Aorta (tissue), 5 donors: ENCODE results near the gene MORN1. TPM values are rescaled to one million over a fixed set of nuclear protein-coding genes. Genes with fewer than 3 reads are reported as not detected.

Source experiments
- ATAC-seq: fragments of 200-7000 bp; cut with Tn5 transposase; one replicate; pipeline ENCODE4 v1.9.1; 2022; ENCODE audit warnings: moderate library complexity; ENCODE audit not compliant: low FRiP score
- DNase-seq, 2 donors: peaks; one replicate each; pipeline ENCODE4 v3.0.0-alpha.2; 2020
- H3K27ac ChIP-seq, 2 donors: one replicate each; pipeline ENCODE4 v1.5.1; 2013; ENCODE audit warnings: low read length in 2 of 2, mild to moderate bottlenecking in 2 of 2, moderate library complexity in 2 of 2, control low read depth in 1 of 2, inconsistent platforms in 1 of 2, low read depth in 1 of 2
- H3K27me3 ChIP-seq, 2 donors: one replicate each; pipeline ENCODE4 v1.6.1; 2013; ENCODE audit warnings: control low read depth in 1 of 2, low read length in 1 of 2, mild to moderate bottlenecking in 1 of 2, moderate library complexity in 1 of 2; ENCODE audit not compliant: insufficient read depth in 2 of 2, control insufficient read depth in 1 of 2
- H3K36me3 ChIP-seq, 2 donors: one replicate each; pipeline ENCODE4 v1.6.1; 2013; ENCODE audit warnings: control low read depth in 1 of 2, low read length in 1 of 2, mild to moderate bottlenecking in 1 of 2; ENCODE audit not compliant: insufficient read depth in 2 of 2, control insufficient read depth in 1 of 2
- H3K4me1 ChIP-seq, 2 donors: one replicate each; pipeline ENCODE4 v1.6.1; 2013; ENCODE audit warnings: low read length in 2 of 2, control low read depth in 1 of 2, mild to moderate bottlenecking in 1 of 2, moderate library complexity in 1 of 2; ENCODE audit not compliant: insufficient read depth in 2 of 2, control insufficient read depth in 1 of 2
- H3K4me3 ChIP-seq, 2 donors: one replicate each; pipeline ENCODE4 v1.5.1; 2013; ENCODE audit warnings: low read length in 2 of 2, control low read depth in 1 of 2, mild to moderate bottlenecking in 1 of 2
- H3K9me3 ChIP-seq: one replicate; pipeline ENCODE4 v1.6.1; 2013; ENCODE audit warnings: mild to moderate bottlenecking, low read length; ENCODE audit not compliant: control insufficient read depth
- WGBS, 2 donors: extraction: QIAGEN DNeasy Blood & Tissue Kit; methylation state at CpG; one replicate each; pipeline ENCODE4 v1.1.7; 2013; 5-methylcytosine and 5-hydroxymethylcytosine counted together
- intact Hi-C, 2 donors: fragments of 100-400 bp; cut with DNase I; formaldehyde crosslinking; loops; one replicate each; pipeline versions ENCODE4 v1.14.2 to v1.15.0; 2022
- polyA plus RNA-seq, 2 donors: library from polyadenylated mRNA; stranded (reverse); fragments of 200-250 nt; gene quantifications; one replicate each; pipeline ENCODE4 v1.2.3, GENCODE V29; 2013
- total RNA-seq, 2 donors: library from RNA; stranded (reverse); fragmentation: NEBNext Ultra II Directional; extraction: Animal tissue kit (Norgen Biotek cat#: 25700); gene quantifications; one replicate each; pipeline ENCODE4 v1.2.1, GENCODE V29; 2021
- donor health status: healthy with polysubstance abuse.
- donor health status: Bipolar disorder and iron deficiency.
- donor health status: DM: no; HTN: no; CAD: no.
- donor health status: DM: no; HTN: no; CAD: no.
- donor health status: DM: yes; HTN: yes; CAD: no.

MORN1 gene
- total and polyA plus RNA-seq, 4 donors = 0.50 to 12.0 (median 6.9) TPM

DNA sequence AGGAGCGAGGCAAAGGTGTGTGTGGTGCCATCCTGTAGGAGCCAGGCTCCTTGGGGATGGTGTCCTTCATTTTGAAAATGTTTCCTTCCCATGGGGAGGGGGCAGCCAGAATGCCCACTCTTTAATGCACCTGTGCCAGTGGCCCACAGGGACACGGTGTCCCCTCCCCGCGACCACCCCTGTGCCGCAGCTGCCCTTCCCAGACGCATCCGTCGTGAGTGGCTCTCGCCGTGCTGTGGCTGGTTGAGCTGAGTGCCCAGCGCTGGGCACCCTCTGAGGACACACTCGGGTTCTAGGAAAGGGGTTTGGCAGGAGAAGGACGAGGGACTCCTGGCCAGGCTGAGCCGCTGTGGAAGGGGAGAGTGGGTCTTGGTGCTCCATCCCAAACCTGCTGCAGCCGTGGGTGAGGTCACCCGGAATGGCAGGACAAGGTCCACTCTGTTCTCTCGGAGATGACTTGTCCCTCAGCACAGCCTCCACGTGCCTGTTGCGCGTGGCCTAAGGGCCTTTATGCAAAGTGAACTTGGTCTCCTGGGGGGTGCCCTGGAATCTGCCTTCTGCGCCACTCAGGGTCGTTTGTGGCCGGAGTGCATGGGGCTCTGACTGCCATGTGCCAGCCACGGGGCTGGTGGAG, 88.9 kb downstream of the MORN1 start:
- H3K4me1 ChIP-seq = no peaks in the 10 kb centered on the region
- intact Hi-C loops = no loop called here
- H3K36me3 ChIP-seq = peaks cover 0 to 13% of the 10 kb centered on the region in 2 donors
- H3K27me3 ChIP-seq = no peaks in the 10 kb centered on the region
- H3K27ac ChIP-seq = no peak overlapping the region
- DNase-seq = no peak
- H3K9me3 ChIP-seq = no peaks in the 10 kb centered on the region
- ATAC-seq = no peak
- H3K4me3 ChIP-seq = no peak overlapping the region
- WGBS, 2 donors = 73 to 75% methylated on average over 24 of the region's 24 CpGs

DNA sequence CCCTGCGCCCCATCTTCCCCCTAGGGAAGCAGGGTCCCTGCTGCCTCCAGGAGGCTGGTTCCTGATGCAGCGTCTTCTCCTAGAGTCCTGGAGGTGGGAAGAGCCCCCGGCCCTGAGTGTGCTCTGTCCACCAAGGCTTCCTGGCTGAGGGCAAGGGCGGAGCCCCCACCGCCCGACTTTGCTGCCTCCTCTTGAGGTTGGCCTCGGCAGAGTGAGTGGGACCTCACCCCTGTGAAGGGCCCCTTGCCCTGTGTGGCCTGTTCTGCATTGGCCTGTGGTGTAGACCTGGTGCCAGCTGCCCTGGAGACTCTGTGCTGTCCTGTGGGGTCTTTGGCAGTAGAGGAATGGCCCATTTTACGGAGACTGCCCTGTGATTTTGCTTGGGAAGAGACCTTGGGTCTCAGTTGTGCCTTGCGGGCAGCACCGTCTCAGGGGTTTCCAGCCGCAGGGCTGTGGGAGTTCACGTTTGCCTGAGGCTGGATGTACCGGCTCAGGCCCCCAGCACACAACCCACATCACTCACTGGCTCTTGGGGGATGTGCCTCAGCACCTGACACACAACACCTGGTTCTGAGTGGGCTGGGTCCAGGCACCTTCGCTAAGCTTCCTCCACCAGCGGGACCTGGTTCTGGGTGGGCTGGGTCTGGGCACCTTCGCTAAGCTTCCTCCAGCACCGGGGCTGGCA, 89.6 kb downstream of the MORN1 start:
- no peak overlapping the region for H3K27ac ChIP-seq
- H3K4me1 ChIP-seq = no peaks in the 10 kb centered on the region
- no peaks in the 10 kb centered on the region for H3K27me3 ChIP-seq
- H3K4me3 ChIP-seq = no peak overlapping the region
- H3K36me3 ChIP-seq = peaks cover 0 to 10% of the 10 kb centered on the region in 2 donors
- 78 to 84% methylated on average over 15 to 17 of the region's 17 CpGs for WGBS, 2 donors
- no peaks in the 10 kb centered on the region for H3K9me3 ChIP-seq
- DNase-seq = no peak
- intact Hi-C loops = no loop called here
- ATAC-seq = no peak

DNA sequence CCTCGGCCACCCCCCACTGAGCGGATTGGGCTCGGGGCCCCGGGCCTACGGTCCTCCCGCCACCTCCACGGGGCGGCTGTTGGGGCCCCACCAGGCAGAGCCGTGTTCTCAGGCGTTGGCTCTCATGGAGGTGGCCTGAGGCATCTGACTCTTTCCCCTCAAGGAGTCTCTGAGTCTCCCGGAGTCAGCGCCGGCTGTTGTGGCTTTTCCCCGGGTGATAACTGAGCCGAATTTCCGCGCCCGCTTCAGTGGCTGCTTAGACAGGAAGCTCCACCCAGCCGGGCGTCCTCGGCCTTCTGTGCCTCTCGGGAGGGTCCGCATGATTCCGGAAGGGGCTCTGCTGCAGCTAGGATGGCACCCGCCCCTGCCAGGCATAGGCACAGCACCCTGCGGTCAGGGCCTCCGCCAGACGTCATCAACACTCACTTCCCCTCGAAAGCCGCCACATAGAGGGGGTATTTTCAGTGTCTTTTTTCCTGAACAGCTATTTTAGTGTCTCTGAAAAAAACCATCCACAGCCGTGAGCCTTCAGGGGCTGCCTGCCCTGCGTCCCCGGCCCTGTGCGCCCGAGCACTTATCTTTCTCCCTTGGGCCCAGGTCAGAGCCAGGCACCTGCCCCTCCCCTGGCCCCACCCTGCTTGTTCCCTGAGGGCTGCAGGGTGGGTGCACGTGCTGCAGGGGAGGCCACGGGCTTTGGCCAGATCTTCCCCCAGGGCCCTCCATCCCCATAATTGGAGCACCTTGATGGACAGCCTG, 90.3 kb downstream of the MORN1 start:
- 10 to 13% methylated on average over 36 to 37 of the region's 37 CpGs for WGBS, 2 donors

GRCh38 chr1:2300004-2300771, 91.2 kb downstream of the MORN1 start:
- intact Hi-C loops = no loop called here
- Histone ChIP-seq H3K9me3 (no peaks in the 10 kb centered on the region), H3K36me3 (peaks cover 0 to 6% of the 10 kb centered on the region in 2 donors), H3K4me3 (no peak overlapping the region), H3K4me1 (no peaks in the 10 kb centered on the region), H3K27ac (peak overlapping the region in 1 of 2 donors; percentile 3), H3K27me3 (no peaks in the 10 kb centered on the region)
- 66 to 68% methylated on average over 32 of the region's 32 CpGs for WGBS, 2 donors
- no peak for ATAC-seq
- DNase-seq = no peak

More for the DNA sequence above, 90.3 kb downstream of the MORN1 start:
- DNase-seq (peak; percentile 93 to 97), ATAC-seq (peak; percentile 61)
- intact Hi-C loops = no loop called here
- Histone ChIP-seq H3K4me1 (no peaks in the 10 kb centered on the region), H3K9me3 (no peaks in the 10 kb centered on the region), H3K27ac (peak overlapping the region in 1 of 2 donors; percentile 3), H3K36me3 (peaks cover 0 to 9% of the 10 kb centered on the region in 2 donors), H3K27me3 (no peaks in the 10 kb centered on the region), H3K4me3 (no peak overlapping the region)

DNA sequence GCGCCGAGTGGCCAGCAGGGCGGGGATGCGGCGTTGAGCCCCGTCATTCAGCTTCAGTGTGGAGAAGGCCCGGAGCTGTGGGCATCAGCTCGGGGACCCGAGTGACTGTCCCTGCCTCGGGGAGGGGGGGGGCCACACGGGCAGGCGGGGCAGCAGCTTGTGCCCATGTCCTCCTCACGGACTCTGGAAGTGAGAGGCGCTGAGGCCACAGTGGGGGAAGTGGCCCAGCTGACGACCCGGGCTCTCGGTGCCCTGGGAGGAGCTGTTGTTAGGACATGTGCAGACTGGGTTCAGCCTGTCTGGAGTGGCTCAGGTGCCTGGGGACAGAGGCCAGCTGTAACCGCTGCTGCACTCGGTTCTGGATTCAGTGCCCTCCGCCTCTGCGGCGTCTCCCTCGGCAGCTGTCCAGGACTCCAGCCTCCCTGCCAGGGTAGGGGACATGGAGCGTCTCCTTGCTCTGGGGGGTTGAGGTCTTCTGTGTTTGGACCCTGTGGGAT, 92.2 kb downstream of the MORN1 start:
- H3K4me1 ChIP-seq = no peaks in the 10 kb centered on the region
- intact Hi-C loops = loop anchor here in 1 of 2 donors (5.0 kb wide), 1 partner anchor 67 kb away; no protein-coding TSS in a partner anchor
- ATAC-seq (peak; percentile 3), DNase-seq (peak in 1 of 2 donors; percentile 76)
- 21 to 22% methylated on average over 19 to 24 of the region's 24 CpGs for WGBS, 2 donors
- H3K27ac ChIP-seq = peak overlapping the region in 1 of 2 donors; percentile 2
- H3K36me3 ChIP-seq = no peaks in the 10 kb centered on the region
- no peaks in the 10 kb centered on the region for H3K9me3 ChIP-seq
- H3K4me3 ChIP-seq = no peak overlapping the region
- H3K27me3 ChIP-seq = no peaks in the 10 kb centered on the region

GRCh38 chr1:2298685-2299084, 92.7 kb downstream of the MORN1 start:
- no peaks in the 10 kb centered on the region for H3K4me1 ChIP-seq
- intact Hi-C loops = loop anchor here in 1 of 2 donors (5.0 kb wide), 1 partner anchor 66 kb away; no protein-coding TSS in a partner anchor
- ATAC-seq (no peak), DNase-seq (no peak)
- no peak overlapping the region for H3K4me3 ChIP-seq
- 55 to 60% methylated on average over 12 of the region's 12 CpGs for WGBS, 2 donors
- H3K36me3 ChIP-seq = no peaks in the 10 kb centered on the region
- H3K27me3 ChIP-seq = no peaks in the 10 kb centered on the region
- H3K9me3 ChIP-seq = no peaks in the 10 kb centered on the region
- no peak overlapping the region for H3K27ac ChIP-seq

GRCh38 chr1:2297246-2298011, 93.9 kb downstream of the MORN1 start:
- Histone ChIP-seq H3K4me1 (no peaks in the 10 kb centered on the region), H3K4me3 (no peak overlapping the region), H3K27ac (no peak overlapping the region), H3K36me3 (no peaks in the 10 kb centered on the region), H3K27me3 (no peaks in the 10 kb centered on the region), H3K9me3 (no peaks in the 10 kb centered on the region)
- intact Hi-C loops = loop anchor here in 1 of 2 donors (5.0 kb wide), 1 partner anchor 65 kb away; no protein-coding TSS in a partner anchor
- no peak for ATAC-seq
- 90 to 92% methylated on average over 35 of the region's 35 CpGs for WGBS, 2 donors
- no peak for DNase-seq
